Fibroblast of lung (primary cell): ENCODE results near the gene ZDHHC3.

Source experiments
- EZH2 ChIP-seq: IDR thresholded peaks from 2 replicates; pipeline ENCODE4 v1.5.1; 2012; ENCODE audit warnings: low read length, control low read depth, mild to moderate bottlenecking; ENCODE audit errors: missing control alignments
- TF ChIP-seq, protein P1 (sequence below), 2 donors: IDR thresholded peaks in 1 of 2; conservative IDR thresholded peaks in 1 of 2; 1 replicate in 1 of 2; 2 replicates in 1 of 2; pipeline ENCODE4 v1.5.1; 2011 to 2012; ENCODE audit warnings: low read length in 2 of 2, control low read depth in 1 of 2, inconsistent platforms in 1 of 2, low read depth in 1 of 2, mild to moderate bottlenecking in 1 of 2

DNA sequence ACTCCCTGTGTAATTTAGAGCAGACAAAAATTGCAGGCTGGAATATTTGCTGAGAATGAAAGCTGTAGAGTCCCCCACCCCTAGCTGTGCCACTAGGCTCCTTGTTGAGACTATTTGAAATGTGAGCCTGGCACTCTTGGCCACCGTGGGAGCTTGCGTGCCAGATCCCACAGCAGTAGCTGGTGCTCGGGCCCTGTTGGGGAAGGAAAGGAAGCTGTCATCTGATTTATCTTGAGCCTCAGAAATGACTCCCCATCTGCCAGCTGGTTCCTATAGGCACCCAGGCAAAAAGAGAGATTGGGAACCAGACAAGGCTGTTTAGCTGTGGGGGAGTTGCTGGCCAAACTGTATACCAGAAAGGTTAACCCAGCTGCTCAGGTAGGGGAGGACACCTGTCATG, 26.7 kb upstream of the ZDHHC3 start:
- TF ChIP-seq, protein P1, sequence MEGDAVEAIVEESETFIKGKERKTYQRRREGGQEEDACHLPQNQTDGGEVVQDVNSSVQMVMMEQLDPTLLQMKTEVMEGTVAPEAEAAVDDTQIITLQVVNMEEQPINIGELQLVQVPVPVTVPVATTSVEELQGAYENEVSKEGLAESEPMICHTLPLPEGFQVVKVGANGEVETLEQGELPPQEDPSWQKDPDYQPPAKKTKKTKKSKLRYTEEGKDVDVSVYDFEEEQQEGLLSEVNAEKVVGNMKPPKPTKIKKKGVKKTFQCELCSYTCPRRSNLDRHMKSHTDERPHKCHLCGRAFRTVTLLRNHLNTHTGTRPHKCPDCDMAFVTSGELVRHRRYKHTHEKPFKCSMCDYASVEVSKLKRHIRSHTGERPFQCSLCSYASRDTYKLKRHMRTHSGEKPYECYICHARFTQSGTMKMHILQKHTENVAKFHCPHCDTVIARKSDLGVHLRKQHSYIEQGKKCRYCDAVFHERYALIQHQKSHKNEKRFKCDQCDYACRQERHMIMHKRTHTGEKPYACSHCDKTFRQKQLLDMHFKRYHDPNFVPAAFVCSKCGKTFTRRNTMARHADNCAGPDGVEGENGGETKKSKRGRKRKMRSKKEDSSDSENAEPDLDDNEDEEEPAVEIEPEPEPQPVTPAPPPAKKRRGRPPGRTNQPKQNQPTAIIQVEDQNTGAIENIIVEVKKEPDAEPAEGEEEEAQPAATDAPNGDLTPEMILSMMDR (conservative IDR thresholded peaks at IDR 0.05 in 1 of 2, IDR thresholded peaks at IDR 0.05 in 1 of 2; ENCODE audit: low read depth in 1 of 2, low read length in 2 of 2), result no peak
- no peak for TF ChIP-seq EZH2
